Measurements from ENCODE around the gene FOXP4.

DNA sequence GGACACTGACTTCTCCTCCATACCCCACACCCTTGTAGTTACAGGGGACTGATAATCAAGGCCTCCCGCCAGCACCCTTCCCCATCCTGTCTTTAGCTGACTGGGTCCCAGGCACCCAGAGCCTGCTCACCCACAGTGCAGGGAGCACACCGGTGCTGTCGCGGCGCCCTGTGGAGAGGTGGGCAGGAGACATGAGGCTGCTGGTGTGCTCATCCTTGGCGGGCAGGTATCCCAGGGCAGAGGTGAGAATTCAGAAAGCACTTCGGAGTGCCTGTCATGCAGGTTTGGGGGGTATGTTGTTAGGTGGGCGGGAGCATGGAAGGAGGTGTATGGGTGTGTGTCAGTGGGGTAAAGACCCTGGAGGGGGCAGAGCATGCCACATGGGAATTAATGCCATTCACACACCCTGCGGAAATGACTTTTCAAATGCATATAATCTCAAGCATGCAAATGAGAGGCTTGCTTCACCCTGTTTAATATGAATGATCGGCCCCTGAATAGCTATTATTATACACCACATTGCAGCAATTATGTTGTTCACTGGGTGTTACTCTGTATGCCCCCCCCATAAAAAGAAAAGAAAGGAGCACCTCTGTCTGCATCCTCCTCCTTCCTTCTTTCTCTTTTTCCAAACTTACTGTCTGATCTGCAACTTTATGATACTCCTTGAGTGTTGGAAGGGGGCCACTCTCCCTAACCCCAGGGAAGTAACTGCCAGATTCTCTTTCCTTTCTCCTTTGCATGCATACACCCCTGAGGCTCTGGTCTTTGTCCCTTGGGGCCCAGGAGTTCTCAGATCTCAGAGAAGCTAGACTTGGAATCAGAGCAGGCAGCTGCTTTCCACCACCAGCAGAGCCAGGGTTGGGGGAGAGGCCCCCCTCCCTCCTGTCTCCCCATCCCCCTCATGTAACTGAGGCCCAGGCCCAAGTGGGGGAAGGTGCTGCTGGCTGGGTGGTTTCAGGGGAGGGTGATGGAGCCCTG, 16.0 kb downstream of the FOXP4 start:
- no peak for TF ChIP-seq POLR2A (IDR thresholded peaks at IDR 0.05)
- TF ChIP-seq, protein P1, sequence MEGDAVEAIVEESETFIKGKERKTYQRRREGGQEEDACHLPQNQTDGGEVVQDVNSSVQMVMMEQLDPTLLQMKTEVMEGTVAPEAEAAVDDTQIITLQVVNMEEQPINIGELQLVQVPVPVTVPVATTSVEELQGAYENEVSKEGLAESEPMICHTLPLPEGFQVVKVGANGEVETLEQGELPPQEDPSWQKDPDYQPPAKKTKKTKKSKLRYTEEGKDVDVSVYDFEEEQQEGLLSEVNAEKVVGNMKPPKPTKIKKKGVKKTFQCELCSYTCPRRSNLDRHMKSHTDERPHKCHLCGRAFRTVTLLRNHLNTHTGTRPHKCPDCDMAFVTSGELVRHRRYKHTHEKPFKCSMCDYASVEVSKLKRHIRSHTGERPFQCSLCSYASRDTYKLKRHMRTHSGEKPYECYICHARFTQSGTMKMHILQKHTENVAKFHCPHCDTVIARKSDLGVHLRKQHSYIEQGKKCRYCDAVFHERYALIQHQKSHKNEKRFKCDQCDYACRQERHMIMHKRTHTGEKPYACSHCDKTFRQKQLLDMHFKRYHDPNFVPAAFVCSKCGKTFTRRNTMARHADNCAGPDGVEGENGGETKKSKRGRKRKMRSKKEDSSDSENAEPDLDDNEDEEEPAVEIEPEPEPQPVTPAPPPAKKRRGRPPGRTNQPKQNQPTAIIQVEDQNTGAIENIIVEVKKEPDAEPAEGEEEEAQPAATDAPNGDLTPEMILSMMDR (IDR thresholded peaks at IDR 0.05): no peak

Measured in body of pancreas (tissue), 4 donors.